Nephron progenitor cell (in vitro differentiated cells): ENCODE measurements around the gene IRGQ.

Experiments
- DNase-seq: peaks from one replicate; pipeline ENCODE4 v3.0.0; 2021
- H3K27ac Mint-ChIP-seq: 2 replicates; pipeline ENCODE4 v1.8.0; 2021; ENCODE audit warnings: mild to moderate bottlenecking, moderate library complexity, mixed read lengths
- H3K27me3 Mint-ChIP-seq: 2 replicates; pipeline ENCODE4 v1.8.0; 2021; ENCODE audit warnings: mild to moderate bottlenecking, low read depth, mixed read lengths; ENCODE audit not compliant: poor library complexity
- H3K36me3 Mint-ChIP-seq: 2 replicates; pipeline ENCODE4 v1.8.0; 2021; ENCODE audit warnings: low read depth, mixed read lengths
- H3K4me1 Mint-ChIP-seq: 2 replicates; pipeline ENCODE4 v1.8.0; 2021; ENCODE audit warnings: mixed read lengths
- H3K4me3 Mint-ChIP-seq: 2 replicates; pipeline ENCODE4 v1.8.0; 2021; ENCODE audit warnings: mild to moderate bottlenecking, moderate library complexity, mixed read lengths
- H3K9me3 Mint-ChIP-seq: 2 replicates; pipeline ENCODE4 v1.8.0; 2021; ENCODE audit warnings: mild to moderate bottlenecking, moderate library complexity, mixed read lengths
- TF ChIP-seq, protein P1 (sequence below): fragments of 200-600 bp; sonication (generic); IDR thresholded peaks from 2 replicates; pipeline ENCODE4 v1.5.0; 2021; ENCODE audit warnings: antibody characterized with exemption

The IRGQ gene

DNA sequence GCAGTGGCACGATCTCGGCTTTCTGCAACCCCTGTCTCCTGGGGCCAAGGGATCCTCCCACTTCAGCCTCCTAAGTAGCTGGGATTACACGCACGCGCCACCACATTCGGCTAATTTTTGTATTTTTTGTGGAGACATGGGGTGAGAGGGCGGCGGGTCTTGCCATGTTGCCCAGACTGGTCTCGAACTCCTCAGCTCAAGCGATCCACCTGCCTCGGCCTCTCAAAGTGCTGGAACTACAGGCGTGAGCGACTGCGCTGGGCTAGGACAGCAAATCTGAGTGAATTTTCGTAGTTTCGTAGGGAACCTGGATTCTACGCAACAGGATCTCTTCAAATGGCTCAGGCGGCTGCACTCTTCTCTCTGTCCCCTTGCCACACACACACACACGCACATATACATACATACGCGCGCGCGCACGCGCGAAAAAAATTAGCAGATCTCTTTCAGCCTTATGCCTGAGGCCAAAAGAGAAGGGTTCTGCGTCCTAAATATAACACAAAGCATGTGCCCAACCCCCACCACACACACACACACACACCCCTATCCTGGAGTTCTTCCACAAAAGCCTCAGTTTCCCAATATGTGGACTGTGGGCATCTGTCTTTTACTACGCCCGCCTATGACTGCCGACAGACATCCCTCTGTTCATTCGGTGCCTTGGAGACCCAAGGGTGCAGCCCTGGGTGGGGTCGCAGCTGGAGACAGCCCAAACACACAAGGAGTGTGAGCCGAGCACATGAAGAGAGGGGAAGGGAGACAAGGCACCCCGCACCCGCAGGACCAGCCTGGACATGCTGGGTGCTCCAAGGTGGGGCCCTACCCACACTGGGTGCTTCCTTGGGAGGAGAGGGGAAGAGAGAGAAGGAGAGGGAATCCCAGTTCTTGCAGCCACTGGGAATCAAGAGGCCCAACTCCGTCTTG is 19.7 kb downstream of the IRGQ start:
- TF ChIP-seq, protein P1, sequence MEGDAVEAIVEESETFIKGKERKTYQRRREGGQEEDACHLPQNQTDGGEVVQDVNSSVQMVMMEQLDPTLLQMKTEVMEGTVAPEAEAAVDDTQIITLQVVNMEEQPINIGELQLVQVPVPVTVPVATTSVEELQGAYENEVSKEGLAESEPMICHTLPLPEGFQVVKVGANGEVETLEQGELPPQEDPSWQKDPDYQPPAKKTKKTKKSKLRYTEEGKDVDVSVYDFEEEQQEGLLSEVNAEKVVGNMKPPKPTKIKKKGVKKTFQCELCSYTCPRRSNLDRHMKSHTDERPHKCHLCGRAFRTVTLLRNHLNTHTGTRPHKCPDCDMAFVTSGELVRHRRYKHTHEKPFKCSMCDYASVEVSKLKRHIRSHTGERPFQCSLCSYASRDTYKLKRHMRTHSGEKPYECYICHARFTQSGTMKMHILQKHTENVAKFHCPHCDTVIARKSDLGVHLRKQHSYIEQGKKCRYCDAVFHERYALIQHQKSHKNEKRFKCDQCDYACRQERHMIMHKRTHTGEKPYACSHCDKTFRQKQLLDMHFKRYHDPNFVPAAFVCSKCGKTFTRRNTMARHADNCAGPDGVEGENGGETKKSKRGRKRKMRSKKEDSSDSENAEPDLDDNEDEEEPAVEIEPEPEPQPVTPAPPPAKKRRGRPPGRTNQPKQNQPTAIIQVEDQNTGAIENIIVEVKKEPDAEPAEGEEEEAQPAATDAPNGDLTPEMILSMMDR, result no peak
- Mint-ChIP-seq H3K4me3 (peak overlapping the region; percentile 52), H3K4me1 (peaks cover 64% of the 10 kb centered on the region), H3K27me3 (no peaks in the 10 kb centered on the region), H3K36me3 (peaks cover 10% of the 10 kb centered on the region), H3K27ac (peak overlapping the region; percentile 85), H3K9me3 (no peaks in the 10 kb centered on the region)
- DNase-seq, result no peak

DNA sequence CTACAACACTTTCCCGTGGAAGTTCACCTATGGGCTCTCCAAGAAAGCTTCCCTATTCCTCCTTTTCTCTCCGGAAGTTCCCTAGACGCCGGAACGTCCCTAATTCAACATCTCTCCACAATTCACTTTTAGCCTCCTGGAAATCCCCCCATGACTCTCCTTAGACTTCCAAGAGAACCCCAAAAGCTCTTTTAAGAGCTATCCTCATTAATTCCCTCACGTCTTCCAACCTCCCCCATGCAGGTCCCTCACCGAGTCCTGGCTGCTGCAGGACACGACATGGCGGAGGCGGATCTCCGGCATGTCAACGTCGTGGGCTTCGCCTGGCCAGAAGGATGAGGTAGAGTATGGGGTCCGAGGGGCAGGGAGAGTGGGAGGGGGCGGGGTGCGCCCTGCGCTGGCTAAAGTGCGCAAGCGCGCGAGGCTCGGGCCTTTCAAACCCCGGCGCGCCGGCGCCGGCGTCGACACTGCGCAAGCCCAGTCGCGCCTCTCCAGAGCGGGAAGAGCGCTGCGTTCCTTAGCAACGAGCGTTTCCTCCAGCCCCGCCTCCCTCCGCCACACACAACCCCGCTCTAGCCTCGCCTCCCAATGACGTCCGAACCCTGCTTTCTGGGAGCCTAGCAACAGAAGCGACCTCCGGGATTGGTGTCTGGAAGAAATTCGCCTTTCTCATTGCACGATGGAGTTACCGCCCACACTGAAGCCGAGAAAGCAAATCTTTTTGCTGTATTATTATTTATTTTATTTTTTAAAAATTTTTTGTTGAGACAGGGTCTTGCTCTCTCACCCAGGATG is 20.6 kb downstream of the IRGQ start, which contains the start of the genes PINLYP and XRCC1:
Gene PINLYP, plus strand, starts transcription at position 646 of the 795 bp plus-strand sequence. CDS start 1,391 bp downstream, outside the sequence.
Gene XRCC1, minus strand, starts transcription at position 372 of the 795 bp plus-strand sequence. Its CDS starts 69 bp downstream, at position 303.
- TF ChIP-seq, protein P1, result no peak
- H3K27ac Mint-ChIP-seq, result peak within 1 kb of the TSS; percentile 95
- peaks cover 16% of the 10 kb centered on the region for H3K36me3 Mint-ChIP-seq
- H3K9me3 Mint-ChIP-seq, result no peaks in the 10 kb centered on the region
- DNase-seq, result peak; percentile 96
- H3K4me3 Mint-ChIP-seq, result peak within 1 kb of the TSS; percentile 95
- peaks cover 60% of the 10 kb centered on the region for H3K4me1 Mint-ChIP-seq
- no peaks in the 10 kb centered on the region for H3K27me3 Mint-ChIP-seq

DNA sequence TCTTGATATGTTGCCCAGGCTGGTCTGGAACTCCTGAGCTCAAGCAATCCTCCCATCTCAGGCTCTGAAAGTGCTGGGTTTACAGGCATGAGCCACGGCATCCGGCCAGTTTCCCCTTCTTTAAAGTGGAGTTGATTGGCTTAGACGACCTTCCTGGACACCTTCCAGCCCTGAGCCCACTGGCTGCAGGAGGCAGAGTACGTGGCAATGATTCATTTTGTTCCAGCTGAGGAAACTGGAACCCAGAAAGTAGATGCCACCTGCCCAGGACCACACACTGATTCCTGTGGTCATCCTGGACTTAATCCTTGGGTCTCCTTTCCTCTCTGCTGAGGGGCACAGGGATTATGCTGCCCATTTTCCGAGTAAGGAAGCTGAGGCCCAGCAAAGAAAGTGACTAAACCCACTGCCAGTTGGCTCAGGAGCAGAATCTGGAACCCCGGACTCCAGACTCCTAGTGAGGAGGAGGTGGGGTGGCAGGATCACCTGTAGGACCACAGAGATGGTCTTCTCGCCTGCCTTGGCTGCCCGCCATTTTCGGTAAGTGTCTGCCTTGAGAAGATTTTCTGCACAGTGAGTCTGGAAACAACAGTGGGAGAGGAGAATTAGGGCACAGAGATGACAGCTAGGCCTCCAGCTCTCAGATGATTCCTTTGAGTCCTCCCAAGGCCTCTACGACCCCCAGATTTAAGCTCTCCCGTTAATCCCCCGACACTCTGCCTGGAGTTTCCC is 21.3 kb downstream of the IRGQ start:
- peaks cover 24% of the 10 kb centered on the region for H3K36me3 Mint-ChIP-seq
- H3K27me3 Mint-ChIP-seq, result no peaks in the 10 kb centered on the region
- no peak for DNase-seq

DNA sequence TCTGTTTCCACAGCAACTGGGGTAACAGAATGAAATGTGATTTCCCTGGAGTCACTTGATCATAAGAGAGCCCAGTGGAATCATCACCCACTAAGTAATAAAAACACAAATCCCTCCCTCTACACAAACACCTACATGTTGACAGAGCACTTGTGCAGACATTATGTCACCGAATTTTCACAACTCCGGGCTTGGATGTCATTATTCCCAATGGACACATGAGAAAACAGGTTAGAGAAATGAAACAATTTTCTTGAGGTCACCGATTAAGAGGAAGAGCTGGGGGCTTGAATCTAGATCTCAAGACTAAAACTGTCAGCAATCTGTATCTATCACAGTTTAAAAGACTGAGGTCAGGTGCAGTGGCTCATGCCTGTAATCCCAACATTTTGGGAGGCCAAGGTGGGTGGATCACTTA is 23.8 kb downstream of the IRGQ start:
- no peak for DNase-seq
- Mint-ChIP-seq H3K4me1 (peaks cover 39% of the 10 kb centered on the region), H3K27ac (peak overlapping the region; percentile 17), H3K4me3 (no peak overlapping the region), H3K9me3 (no peaks in the 10 kb centered on the region), H3K27me3 (no peaks in the 10 kb centered on the region), H3K36me3 (peaks cover 25% of the 10 kb centered on the region)
- TF ChIP-seq, protein P1, result no peak

More for the DNA sequence above, 21.3 kb downstream of the IRGQ start:
- Mint-ChIP-seq H3K27ac (peak overlapping the region; percentile 95), H3K4me3 (peak overlapping the region; percentile 95), H3K4me1 (peaks cover 53% of the 10 kb centered on the region), H3K9me3 (no peaks in the 10 kb centered on the region)
- TF ChIP-seq, protein P1, result no peak

DNA sequence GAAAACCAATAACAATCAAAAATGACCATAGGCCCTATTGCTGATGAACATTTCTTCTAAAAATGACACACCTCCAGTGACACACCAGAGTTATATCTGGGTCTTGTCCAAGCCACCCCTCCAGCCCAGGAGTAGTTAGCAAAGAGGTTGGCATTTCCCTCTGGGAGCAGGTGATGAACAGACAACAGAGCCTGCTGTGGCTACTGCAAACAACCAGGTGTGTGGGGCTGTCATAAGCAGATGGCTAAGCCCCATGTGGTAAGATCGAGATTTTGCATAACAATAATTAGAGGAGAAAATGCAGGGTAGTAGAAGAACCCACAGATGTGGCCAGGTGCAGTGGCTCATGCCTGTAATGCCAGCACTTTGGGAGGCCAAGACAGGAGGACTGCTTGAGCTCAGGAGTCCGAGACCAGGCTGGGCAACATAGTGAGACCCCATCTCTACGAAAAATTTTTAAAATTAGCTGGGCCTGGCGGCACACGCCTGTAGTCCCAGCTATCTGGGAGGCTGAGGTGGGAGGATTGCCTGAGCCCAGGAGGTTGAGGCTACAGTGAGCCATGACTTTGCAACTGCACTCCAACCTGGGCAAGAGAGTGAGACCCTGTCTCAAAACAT is 25.7 kb downstream of the IRGQ start:
- no peak for DNase-seq
- Mint-ChIP-seq H3K27me3 (no peaks in the 10 kb centered on the region), H3K9me3 (no peaks in the 10 kb centered on the region), H3K36me3 (peaks cover 32% of the 10 kb centered on the region), H3K27ac (peak overlapping the region; percentile 16), H3K4me3 (no peak overlapping the region), H3K4me1 (peaks cover 24% of the 10 kb centered on the region)
- TF ChIP-seq, protein P1, result no peak
